NCI-H1436 (cell line): Measurements from ENCODE around the gene TCIRG1.

Experiments used
- DNase-seq: peaks from one replicate; lab custom pipeline; 2025; lab: John Stamatoyannopoulos, UW

The TCIRG1 gene

GRCh38 chr11:68017980-68018729, 20.7 kb upstream of the TCIRG1 start:
- DNase-seq: no peak

GRCh38 chr11:68018730-68019190, 20.1 kb upstream of the TCIRG1 start:
- DNase-seq: no peak

- DNase-seq: no peak
Measured at GRCh38 chr11:68019486-68019885, 19.3 kb upstream of the TCIRG1 start.

GRCh38 chr11:68020575-68020974, 18.2 kb upstream of the TCIRG1 start:
- no peak for DNase-seq

GRCh38 chr11:68021167-68021787, 17.5 kb upstream of the TCIRG1 start:
- DNase-seq: no peak

- DNase-seq: no peak
Measured at GRCh38 chr11:68022531-68022930, 16.3 kb upstream of the TCIRG1 start.

GRCh38 chr11:68024508-68024907, 14.3 kb upstream of the TCIRG1 start:
- DNase-seq: no peak

- no peak for DNase-seq
Measured at GRCh38 chr11:68025047-68025446, 13.8 kb upstream of the TCIRG1 start.

- DNase-seq: no peak
Measured at GRCh38 chr11:68026391-68027105, 12.3 kb upstream of the TCIRG1 start.

GRCh38 chr11:68027667-68028066, 11.2 kb upstream of the TCIRG1 start:
- DNase-seq: no peak

GRCh38 chr11:68028802-68029545, 9.9 kb upstream of the TCIRG1 start:
- DNase-seq: no peak

GRCh38 chr11:68030318-68031143, 8.3 kb upstream of the TCIRG1 start, which contains the start of gene NDUFS8:
Gene NDUFS8 (plus strand): TSS chr11:68030681. CDS start chr11:68032152, 1,471 bp downstream.
- DNase-seq: peak; percentile 98

GRCh38 chr11:68031144-68031464, 7.7 kb upstream of the TCIRG1 start:
- no peak for DNase-seq

GRCh38 chr11:68032003-68032402, 6.8 kb upstream of the TCIRG1 start:
- no peak for DNase-seq

- no peak for DNase-seq
Measured at GRCh38 chr11:68032997-68033707, 5.7 kb upstream of the TCIRG1 start.

GRCh38 chr11:68033708-68034045, 5.1 kb upstream of the TCIRG1 start:
- DNase-seq: no peak

- no peak for DNase-seq
Measured at GRCh38 chr11:68035266-68035876, 3.5 kb upstream of the TCIRG1 start.

- no peak for DNase-seq
Measured at GRCh38 chr11:68036141-68036716, 2.6 kb upstream of the TCIRG1 start.

- DNase-seq: no peak
Measured at GRCh38 chr11:68036717-68037239, 2.0 kb upstream of the TCIRG1 start.
